ENCODE data around the gene MSI1.

The MSI1 gene

GRCh38 chr12:120376934-120377572, 8.1 kb upstream of the MSI1 start:
- no peak for DNase-seq (ENCODE audit: low read depth)

GRCh38 chr12:120376416-120376815, 7.5 kb upstream of the MSI1 start:
- no peak for DNase-seq (ENCODE audit: low read depth)

GRCh38 chr12:120376009-120376408, 7.0 kb upstream of the MSI1 start:
- no peak for DNase-seq (ENCODE audit: low read depth)

- no peak for DNase-seq (ENCODE audit: low read depth)
These were observed 4.7 kb upstream of the MSI1 start for GRCh38 chr12:120373683-120374082.

- DNase-seq (ENCODE audit: low read depth), result no peak
These were observed 1.6 kb upstream of the MSI1 start for GRCh38 chr12:120370343-120371243.

- DNase-seq (ENCODE audit: low read depth), result no peak
These were observed 809 bp upstream of the MSI1 start for GRCh38 chr12:120369603-120370342.

GRCh38 chr12:120367924-120368788, 808 bp downstream of the MSI1 start:
- no peak for DNase-seq (ENCODE audit: low read depth)

GRCh38 chr12:120367233-120367923, 1.6 kb downstream of the MSI1 start:
- no peak for DNase-seq (ENCODE audit: low read depth)

GRCh38 chr12:120366845-120367232, 2.1 kb downstream of the MSI1 start:
- DNase-seq (ENCODE audit: low read depth), result no peak

GRCh38 chr12:120366341-120366705, 2.6 kb downstream of the MSI1 start:
- no peak for DNase-seq (ENCODE audit: low read depth)

GRCh38 chr12:120365675-120366340, 3.2 kb downstream of the MSI1 start:
- no peak for DNase-seq (ENCODE audit: low read depth)

- no peak for DNase-seq (ENCODE audit: low read depth)
These were observed 4.5 kb downstream of the MSI1 start for GRCh38 chr12:120364487-120364886.

GRCh38 chr12:120363274-120363855, 5.6 kb downstream of the MSI1 start:
- DNase-seq (ENCODE audit: low read depth), result no peak

- no peak for DNase-seq (ENCODE audit: low read depth)
These were observed 6.3 kb downstream of the MSI1 start for GRCh38 chr12:120362516-120363273.

GRCh38 chr12:120361506-120362208, 7.3 kb downstream of the MSI1 start:
- DNase-seq (ENCODE audit: low read depth), result no peak

GRCh38 chr12:120359128-120359527, 9.8 kb downstream of the MSI1 start:
- no peak for DNase-seq (ENCODE audit: low read depth)

GRCh38 chr12:120358412-120359100, 10.4 kb downstream of the MSI1 start:
- DNase-seq (ENCODE audit: low read depth), result no peak

GRCh38 chr12:120357104-120357503, 11.9 kb downstream of the MSI1 start:
- DNase-seq (ENCODE audit: low read depth), result no peak

Data from stimulated activated CD8-positive, alpha-beta memory T cell treated with anti-CD3 and anti-CD28 coated beads, Interleukin-4, amount 100 ng/mL, for 24 hours (primary cell).